GM18502 (cell line): ENCODE measurements around the gene MYLK4.

Experiments used
- ATAC-seq: cut with Tn5 transposase; IDR thresholded peaks from one replicate; pipeline ENCODE4 v1.9.1; 2021; ENCODE audit warnings: mild to moderate bottlenecking; ENCODE audit not compliant: unreplicated experiment, poor library complexity

The MYLK4 gene

DNA sequence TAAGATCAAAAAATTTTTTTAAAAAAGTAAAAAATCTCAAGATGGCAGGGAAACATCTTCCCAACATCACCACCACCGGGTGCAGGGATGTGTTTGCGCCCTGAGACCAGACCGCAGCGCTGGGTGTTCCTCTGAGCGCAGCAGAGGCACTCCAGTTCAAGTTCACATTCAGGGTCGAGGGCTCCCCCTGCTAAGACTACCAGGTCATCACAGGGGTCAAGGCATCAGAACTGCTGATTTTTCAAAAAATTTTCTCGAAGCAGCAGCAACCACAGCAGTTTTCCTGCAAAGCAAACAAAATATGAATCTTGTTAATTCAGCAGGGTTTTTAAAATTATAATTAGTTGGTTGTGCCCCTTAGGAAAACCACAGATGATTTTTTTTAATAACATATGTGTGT, 83.1 kb downstream of the MYLK4 start:
- no peak for ATAC-seq

DNA sequence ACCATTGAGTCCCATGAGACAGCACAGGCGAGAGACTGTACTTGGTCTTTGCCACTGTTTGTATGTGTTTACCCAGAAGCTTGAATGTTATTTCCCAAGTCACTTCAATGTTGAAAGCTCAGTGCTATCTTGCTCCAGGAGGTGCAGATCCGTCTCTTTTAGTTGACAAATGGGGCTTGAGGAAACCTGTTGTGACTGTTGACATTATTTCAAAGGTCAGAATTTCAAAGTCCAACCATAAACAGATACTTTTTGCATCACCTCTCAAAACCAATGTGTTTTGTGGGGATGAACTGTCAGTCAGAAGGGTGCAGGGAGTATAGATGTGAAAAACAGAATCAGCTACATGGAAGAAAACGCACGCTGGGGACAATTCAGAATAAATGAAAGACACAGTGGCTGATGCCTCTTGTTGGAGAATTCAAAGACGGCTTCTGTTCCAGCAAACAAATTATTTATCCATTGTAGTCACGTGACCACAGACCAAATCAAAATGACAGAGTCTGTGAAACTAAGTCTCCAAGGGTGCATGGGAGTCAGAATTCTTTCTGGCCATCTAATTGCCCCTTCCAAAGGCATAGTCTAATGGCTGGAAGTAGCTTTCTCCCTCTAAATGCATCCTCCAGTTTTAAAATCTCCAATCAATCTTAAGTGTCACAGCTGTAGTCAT, 83.7 kb downstream of the MYLK4 start:
- no peak for ATAC-seq

DNA sequence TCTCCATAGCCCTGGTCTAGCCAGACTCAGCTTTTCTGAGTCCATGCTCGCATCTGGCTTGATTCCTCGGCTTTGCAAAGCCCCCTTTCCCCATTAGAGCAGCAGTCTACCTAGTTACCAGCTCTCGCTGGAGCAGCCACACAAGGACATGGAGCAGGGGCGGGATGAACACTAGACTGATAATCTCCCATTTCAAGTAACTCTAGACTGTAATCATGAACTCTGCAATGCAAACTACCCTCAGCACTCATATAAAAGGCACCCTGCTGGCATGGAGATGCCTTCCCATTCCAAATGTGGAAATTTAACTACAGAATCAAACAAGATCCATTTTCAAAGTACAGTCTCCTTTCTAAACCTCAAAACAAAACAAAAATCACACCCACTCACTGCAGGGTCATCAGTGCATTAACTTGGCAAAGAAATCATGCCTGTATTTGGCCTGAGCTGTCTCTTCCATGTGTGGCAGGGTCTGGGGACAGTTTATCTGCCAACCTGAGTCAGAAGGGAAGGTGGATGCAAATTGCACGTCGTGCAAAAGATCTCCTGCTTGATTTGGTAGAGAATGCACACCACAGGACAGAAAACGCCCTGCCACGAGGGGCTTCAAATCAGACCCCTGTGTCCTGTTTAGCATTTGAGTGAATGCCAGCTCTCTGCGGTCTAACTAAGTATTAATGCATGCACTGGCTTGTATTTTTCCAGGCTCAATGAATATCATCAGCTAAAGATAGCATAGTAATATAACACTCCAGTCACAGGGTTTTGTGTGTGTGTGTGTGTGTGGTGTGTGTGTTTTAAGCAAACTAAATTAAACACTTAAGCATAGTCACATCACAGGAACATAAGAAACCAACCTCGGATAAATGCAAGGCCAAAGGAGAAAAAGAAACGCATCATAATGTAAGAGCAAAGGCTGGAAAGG, 85.3 kb downstream of the MYLK4 start:
- no peak for ATAC-seq

DNA sequence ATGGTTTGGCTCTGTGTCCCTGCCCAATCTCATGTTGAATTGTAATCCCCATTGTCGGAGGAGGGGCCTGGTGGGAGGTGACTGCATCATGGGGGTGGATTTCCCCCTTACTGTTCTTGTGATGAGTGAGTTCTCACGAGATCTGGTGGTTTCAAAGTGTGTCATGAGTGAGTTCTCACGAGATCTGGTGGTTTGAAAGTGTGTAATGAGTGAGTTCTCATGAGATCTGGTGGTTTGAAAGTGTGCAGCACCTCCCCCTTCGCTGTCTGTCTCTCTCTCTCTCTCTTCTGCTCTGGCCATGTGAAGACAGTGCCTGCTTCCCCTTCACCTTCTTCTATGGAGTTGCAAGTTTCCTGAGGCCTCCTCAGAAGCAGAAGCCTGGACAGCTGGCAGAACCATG, 87.6 kb downstream of the MYLK4 start:
- ATAC-seq, result no peak

DNA sequence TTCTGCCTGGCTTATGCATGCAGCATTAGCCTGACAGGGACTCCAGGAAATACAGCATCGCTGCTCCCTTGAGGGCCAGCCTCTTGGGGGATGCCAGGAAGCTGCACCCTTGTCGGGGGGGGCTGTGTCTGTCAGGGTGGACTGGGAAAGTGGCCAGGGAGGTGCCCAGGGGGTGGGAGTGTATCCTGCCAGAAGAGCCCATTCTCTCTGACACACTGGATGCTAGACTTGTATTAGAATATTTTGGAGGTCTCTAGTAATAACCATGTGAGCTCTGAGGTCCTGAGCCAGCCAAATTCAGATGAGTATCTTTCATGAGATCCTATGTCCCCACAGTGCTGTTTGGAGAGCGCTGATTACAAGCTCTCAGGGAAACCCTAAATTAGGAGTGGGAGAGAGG, 89.1 kb downstream of the MYLK4 start:
- ATAC-seq, result no peak

DNA sequence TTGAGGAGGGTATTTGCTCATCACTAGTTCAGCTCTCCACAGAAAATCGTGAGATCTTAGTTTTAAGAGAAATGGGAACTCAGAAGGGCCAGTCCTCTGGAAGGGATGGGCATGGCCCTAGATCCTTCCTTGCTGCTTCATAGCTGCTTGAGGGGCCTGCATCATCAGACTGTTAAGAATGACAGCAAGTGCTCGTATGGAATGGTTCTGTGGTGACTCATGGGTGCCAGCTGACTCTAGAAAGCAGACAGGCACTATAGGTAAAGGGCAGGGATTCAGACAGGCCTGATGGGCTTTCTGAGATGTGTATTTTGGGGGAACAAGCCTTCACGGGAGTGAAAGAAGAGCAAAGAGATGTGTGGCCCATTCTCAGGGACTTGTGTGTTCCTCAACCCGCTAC, 90.8 kb downstream of the MYLK4 start:
- ATAC-seq, result no peak

DNA sequence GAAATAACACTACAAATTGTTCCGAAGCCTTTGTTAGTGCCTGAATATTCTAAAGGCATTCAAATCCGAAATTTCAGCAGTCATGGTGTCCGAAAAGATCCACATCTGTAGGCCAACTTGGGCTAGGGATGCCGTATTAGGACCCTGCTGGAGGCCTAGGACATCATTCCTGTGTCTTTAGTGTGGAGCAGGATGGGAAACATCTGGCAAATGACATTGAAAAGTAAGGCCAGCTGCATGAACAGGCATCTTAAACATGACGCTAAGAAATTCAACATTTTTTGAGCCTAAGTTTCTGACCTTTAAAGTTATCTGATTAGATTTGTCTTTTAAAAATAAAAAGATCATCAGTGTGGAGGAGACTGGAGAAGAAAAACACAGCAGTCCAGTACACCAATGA, 91.3 kb downstream of the MYLK4 start:
- ATAC-seq, result no peak

DNA sequence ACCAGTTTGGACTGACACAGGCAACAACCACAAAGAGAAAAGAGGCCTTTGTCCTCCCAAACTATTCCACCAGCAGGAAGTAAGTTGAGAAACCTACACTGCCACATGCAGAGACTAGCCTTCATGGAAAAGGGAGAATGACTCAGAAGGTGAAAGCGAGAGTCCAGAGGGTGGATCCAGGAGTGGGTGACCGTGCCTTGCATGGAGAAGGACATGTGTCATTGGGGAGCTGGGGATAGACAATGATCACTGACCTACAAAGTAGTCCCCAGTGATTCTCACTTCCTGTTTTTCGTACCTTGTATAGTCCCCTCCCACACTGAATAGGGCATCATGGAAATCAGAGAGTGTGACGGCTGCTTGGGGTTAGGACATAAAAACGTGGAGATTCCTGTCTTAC, 91.9 kb downstream of the MYLK4 start:
- ATAC-seq, result peak; percentile 89

DNA sequence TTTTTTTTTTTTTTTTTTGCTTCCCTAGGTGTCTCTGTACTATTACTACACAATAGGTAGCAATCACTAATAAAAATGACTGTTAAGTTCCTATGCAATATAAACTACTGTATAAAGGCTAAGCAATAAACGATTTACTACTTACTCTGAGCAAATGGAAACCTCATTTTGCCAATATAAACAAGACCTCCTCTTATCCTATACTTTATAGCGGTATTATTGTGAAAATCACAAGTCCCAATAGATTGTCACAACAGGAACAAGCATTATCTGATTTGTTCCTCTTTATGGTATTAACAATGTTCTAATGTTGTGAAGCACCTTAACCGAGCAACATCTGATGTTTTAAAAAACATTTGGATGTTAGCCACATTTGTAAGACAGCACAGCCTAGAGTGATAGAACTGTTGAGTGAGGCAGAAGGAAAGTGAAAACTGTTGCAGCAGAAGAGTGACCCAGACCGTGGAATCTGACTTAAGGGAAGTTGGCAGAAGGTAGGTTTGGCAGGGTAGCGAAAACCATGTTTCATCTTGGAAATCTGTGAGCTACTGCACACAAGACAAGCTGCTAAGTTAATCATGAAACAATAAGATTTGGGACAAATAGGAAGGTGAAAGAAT, 94.2 kb downstream of the MYLK4 start:
- ATAC-seq, result no peak

DNA sequence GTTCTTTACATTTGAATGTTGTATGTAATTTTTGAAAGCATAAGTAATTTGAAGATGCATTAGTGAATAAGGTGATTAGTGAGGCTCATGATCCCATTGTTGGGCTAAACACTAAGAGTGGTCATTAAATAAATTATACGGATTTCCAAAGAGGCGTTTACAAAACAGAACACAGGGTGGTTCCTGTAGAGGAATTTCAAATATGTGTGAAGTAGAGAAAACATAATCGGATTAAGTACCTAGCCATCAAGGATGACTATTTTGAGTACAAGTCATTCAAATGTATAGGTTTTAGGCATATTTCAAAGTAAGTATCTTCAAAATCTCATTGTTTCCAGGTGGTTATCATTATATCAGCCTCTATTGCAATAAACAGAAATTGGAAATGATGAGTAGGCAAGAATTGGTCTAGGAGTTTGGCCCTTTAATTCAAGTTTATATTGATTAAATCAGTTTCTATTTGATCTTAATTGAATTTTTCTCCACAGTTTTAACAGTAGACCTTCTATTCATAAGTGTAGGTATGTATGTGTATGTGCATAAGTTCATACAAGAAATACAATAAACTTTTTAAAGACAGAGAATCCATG, 94.8 kb downstream of the MYLK4 start:
- ATAC-seq, result no peak

DNA sequence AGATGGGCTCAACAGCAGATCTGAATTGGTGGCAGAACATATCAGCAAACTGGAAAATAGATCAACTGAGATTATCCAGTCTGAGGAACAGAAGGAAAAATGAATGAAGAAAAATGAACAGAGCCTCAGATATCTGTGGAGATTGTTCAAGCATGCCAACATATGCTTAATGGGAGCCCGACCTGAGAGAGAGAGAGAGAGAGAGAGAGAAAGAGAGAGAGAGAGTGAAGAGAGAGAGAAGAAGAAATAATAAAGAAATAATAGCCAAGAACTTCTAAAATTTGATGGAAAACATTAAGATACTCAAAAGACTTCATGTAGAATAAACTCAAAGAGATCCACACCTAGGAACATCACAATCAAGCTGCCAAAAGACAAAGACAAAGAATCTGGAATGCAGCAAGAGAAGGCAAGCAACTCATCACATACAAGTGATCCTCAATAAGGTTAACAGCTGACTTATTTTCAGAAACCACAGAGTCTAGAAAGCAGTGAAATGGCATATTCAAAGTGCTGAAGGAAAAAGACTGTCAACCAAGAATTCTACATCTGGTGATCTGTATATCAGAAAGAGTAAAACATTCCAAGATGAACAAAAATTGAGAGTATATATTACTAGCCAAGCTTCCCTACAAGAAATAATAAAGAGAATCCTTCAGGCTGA, 97.2 kb downstream of the MYLK4 start:
- no peak for ATAC-seq

DNA sequence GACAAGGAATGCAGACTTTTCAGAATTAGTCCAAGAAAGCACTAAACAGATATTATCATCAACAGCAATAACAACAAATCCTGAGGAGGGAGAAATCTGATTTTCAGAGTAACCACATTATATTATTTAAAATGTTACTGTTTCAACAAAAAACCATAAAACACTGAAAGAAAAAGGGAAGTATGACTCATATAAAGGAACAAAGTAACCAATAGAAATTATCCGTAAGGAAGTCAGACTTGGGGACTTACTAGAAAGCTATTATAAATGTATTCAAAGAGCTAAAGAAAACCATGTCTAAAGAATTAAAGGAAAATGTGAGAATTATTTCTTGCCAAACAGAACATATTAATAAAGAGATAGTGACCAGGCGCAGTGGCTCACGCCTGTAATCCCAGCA, 98.1 kb downstream of the MYLK4 start:
- no peak for ATAC-seq

DNA sequence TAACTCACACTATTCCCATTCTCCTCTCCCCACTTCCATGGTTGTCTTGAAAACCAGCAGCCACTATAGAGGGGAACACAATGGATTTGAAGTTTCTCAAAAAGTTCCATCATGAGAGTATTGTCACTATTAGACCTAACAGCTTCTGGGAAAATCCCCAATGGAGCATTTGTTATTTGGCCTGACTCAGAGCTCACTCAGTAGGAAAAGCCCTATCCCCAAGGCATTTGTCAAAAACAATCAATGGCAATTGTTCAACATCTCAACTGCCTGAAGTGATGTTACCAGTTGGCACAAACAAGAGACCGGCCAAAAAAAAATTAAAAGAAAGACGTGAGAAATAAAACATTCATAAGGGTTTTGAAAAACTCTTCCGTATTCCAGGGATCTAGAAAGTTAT, 98.8 kb downstream of the MYLK4 start:
- ATAC-seq, result no peak

DNA sequence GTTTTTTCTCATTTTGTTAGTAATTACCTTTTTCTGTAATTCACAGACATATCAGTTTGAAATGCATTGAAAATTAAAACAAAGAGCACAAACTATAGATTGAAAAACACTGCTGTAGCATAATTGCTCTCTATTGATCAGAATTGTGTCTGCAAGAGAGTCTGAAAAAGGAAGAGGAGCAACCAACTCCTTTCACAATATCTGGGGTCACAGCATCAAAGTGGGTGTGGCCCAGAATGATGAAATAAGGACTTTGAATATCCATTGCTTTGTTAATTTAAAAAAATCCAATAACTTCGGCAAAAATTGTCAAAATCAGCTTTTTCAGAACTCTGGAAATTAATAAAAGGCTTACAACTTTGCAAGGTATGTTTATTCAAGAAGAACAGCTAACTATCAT, 99.2 kb downstream of the MYLK4 start:
- ATAC-seq, result no peak

DNA sequence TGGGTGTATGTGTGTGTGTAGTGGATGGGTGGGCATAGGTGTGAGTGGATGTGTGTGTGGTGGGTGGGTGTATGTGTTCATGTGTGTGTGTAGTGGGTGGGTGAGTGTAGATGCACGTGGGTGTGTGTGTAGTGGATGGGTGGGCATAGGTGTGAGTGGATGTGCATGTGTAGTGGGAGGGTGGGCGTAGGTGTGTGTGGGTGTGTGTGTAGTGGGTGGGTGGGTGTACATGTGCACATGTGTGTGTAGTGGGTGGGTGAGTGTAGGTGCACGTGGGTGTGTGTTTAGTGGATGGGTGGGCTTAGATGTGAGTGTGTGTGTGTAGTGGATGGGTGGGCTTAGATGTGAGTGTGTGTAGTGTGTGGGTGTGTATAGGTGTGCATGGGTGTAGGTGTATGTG, 104.4 kb downstream of the MYLK4 start:
- ATAC-seq, result no peak

DNA sequence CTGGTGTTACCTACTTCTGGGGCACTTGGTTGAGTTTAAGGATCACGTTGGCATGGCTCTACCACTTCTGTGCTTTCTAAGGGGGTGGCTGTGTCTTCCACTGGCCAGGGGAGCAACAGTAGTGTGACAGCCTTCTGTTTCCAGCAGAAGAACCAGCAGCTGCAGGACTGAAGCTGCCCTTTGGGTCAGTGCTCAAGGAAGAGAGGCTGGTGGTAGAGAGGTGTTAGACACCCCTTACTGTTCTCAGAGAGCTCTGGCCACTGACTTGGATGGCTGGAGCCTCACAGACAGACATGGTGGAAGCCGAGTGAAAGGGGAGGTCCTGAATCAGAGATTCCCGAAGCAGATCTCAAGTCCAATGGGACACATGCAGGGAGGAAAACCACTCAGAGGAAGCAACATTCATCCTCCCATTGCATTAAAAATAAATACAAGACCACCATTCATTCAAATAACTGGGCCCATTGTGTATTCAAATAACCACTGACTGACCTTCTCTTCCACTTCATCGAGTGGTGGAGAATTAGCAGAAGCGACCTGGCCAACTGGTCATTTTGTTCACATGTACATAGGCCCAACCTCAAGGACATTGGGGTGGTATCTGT, 106.7 kb downstream of the MYLK4 start:
- no peak for ATAC-seq

DNA sequence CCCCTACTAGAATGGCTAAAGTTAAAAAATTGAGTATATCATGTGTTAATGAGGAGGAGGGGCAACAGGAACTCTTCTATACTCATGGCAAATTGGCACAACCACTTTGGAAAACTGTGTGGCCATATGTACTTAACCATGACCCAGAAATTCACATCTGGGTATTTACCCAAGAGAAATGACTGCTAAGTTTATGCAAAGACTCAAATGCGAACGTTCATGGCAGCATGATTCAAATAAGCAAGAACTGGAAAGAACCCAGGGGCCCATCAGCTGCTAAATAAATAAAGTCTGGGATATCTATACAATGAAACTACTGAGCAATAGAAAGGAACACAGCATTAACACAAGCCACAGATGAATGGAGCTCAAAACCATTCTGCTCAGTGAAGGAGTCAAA, 107.6 kb downstream of the MYLK4 start:
- no peak for ATAC-seq

DNA sequence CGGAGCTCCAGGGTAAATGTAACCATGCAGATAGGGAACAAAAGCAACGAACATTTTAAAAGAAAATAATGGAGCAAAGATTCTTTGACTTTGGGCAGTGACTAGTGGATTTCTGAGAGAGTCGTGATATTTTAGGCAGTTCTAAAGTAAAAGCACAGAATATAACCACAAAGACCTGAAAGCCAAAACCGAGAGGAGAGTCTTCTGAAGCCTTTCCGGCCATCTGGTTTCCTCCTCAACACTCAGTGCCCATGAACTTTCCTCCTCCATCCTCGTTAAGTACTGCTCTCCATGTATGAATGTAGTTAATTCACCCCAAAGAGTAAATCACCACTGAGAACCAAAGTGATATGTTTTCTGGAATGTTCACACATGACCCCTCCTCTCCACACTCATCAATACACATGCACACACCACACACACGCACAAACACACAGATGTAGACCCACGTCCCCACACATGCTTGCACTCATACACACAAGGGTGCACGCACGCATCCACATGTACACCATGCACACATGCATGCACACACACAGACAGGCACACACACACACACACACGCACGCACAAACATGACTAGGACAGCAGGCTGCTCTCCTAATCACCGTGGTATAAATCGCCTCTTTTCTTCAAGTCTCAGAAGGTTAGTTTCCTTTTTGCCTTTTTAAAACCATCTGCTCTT, 109.5 kb downstream of the MYLK4 start:
- ATAC-seq, result no peak

DNA sequence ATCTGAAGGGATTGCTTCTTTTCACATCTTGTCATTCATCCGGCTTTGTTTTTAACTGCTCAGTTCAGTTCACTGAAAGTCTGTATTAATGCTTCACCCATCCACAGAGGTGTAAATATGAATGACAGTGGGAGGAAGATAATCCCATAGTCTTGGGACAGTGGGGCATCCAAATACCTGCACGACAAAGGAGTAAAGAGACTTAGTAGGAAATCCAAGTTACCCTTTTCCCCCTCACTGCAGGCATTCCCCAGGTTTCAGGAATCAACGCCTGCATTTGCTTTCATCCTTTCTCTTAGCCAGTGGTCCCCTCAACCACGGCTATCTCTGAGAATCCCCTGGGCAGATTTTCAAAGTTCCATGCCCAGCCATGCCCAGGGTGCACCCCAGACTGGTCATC, 110.2 kb downstream of the MYLK4 start:
- no peak for ATAC-seq

DNA sequence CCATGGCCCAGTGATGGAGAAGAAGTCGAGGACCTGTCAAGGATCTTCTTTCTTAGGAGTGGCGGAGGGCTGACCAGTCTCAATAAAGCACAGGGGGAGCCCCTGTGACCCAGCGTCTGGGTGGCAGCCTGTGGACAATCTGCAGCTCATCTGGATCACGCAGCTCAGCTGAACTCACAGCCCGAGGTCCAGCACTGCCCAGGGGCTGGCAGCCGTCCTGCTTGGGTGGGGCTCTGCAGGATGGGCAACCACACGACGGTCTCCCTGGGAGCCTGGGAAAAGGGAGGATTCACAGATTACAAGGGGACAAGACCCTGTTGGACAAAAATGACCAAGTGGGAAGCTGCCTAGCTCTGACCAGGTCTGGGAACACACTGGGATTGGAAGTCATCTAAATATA, 110.8 kb downstream of the MYLK4 start:
- ATAC-seq, result no peak
